Stimulated activated naive CD8-positive, alpha-beta T cell treated with anti-CD3 and anti-CD28 coated beads, Interleukin-15, Interleukin-2, amounts not matched to agents 100 U/mL and 50 U/mL, for 24 hours (primary cell): Measurements from ENCODE around the gene LMOD3.

Experiments
- ATAC-seq: fragments of 150-1000 bp; cut with Tn5 transposase; one replicate; pipeline ENCODE4 v1.10.0; 2021
- DNase-seq: peaks from one replicate; pipeline ENCODE4 v3.0.0; 2021

The LMOD3 gene

DNA sequence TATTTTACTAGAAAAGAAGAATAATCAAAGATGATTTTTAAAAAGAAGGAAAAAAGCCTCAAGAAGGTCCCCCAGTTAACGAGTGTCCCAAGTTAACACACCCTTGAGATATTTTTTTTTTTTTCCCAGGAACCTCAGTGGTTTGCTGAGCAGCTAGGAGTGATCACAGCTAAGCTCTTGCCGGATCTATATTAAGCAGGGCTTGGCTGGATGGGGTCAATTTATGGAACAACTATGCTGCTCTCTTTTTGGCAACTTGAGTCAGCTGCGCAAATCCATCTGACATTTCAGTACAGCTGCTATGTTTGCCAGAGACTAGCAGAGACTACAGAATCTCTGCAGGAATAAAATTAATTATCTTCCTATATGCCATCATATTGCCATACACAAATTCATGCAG, at the start of gene LMOD3:
TSS of gene LMOD3 (minus strand) at position 193 of the 400 bp plus-strand sequence. CDS start 209 bp downstream, outside the sequence.
- ATAC-seq (no peak), DNase-seq (no peak)

DNA sequence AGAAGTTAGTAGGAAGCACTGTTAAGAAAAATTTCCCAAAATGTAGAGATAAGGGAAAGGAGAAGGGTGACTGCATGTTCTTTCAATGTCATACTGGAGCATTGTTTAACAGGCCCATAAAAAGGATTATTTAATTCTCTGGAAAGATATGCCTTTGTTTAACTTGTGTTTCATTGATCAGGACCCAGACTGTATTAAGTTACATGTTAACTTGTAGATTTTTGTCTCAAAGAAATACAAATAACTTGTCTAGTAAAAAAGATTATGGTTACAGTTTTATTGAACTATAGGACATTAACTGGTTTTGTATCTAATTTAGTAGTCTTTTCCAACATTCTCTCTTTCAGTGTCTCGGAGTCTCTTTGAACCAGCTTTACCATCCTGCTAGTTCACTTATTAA, 49.7 kb upstream of the LMOD3 start:
- ATAC-seq (no peak), DNase-seq (no peak)

DNA sequence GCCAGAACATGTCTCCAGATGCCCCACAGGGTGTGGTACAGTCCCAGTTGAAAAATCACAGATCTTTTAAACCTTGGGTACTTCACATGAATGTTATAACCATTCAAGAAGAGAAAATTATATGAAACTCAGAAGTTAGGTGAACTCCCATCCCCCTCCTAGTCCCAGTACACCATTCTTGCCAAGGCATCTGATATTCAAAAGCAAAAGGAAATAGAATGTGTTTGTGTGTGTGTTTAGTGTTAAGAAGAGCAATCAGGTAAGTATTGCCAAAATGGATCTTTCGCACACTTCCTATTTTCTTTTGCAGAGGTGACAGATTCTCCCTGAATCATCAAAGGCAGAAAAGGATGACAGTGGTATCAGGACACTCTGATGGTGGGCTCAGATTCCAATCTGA, 44.1 kb upstream of the LMOD3 start:
- ATAC-seq (no peak), DNase-seq (no peak)

DNA sequence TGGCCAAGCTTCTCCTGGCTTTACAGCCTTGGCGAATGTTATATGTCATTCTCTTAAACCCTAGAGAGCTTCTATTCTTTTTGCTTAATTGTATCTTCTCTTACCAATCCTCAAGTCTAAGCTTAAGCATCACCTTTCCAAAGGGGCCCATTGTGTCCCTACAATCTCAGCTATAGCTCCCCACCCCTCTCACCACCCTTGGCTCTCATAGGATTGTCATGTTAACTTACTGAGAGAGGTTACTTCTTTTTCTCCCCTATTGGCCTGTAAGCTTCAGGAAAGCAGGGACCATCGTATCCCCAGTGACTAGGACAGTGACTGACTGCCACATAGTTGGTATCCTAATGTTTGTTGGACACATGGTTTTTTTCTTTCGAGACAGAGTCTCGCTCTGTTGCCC, 43.3 kb upstream of the LMOD3 start:
- DNase-seq (no peak), ATAC-seq (no peak)

DNA sequence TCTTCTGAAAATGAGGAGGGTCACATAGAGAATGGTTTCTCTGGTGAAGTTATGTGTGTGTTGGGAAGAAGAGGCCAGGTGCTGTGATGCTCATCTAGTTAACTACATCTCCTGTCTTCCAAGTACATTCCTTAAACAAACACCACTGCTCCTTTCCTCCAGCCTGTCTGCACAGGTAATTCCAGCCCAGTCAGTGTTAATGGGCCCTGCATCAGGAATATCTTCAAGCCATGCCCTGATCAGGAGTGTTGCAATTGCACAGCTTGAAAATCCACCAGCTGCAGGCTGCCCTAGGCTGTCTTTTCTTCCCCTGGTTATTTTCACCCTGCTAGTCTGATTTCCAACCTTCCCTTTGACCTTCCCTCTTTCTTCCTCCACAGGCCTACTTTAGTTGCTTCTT, 41.9 kb upstream of the LMOD3 start:
- DNase-seq = no peak
- ATAC-seq = no peak

DNA sequence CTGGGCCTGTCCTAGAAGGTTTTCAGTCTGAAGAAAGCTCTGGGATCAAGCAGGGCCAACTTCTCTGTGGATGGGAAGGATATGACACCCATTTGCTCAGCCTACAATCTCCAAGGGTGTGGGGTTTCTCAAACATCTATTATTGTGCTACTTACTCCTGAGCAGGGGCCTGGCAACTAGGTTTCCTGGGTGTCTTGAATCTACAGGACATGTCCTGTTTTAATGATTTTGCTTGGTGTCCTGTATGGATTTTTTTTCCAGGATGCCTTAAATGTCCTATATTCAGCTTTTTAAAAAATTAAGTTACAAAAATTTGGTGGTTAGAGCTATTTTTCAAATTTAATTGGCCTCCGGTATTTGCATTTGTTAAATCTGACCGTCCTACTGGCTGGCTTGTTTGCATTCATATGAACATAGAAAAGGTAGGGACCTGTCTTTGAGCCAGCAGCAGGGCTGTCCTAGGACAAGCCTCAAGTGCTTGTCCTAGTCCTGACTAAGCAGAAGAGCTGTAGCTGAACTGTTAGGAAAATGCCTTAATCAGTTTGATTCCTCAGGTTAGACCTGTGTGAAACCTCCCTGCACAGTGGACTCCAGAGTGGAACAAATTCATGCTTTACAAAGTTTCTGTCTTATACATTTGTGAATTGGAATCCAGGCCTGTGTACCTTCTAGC, 40.0 kb upstream of the LMOD3 start:
- no peak for ATAC-seq
- DNase-seq = no peak

DNA sequence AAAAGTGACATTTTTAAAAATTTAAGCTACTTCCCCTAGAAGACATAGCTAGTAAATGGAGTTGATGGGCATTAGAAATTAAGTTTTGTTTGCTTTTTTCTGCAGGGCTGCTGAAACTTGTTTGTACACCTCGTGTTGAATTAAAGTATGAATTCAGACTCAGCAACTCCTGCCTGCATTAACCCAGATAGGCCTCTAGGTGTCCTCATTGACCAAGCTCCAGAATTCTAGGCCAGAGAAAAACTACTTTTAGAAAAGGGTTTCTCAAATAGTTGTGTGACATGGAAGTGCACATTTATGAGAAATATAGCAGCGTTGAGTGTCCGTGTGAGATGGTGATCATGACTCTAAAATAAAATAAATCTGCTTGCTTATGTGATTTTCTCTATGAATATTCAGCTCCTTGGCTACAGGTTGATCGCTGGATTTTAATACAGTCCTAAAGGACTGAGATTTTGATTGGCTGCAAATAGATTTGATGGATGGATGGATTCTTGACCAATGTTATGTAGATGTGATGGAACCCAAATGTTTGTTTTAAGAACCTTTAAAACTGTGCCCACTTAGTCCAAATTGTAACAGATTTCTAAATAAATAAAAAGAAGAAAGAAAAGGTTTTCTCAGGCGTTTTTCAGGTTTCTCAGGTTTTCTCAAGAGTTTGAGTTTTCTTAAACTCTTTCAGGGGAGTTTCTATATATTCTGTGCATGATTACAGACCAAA, 39.4 kb upstream of the LMOD3 start:
- ATAC-seq (no peak), DNase-seq (peak; percentile 17)

DNA sequence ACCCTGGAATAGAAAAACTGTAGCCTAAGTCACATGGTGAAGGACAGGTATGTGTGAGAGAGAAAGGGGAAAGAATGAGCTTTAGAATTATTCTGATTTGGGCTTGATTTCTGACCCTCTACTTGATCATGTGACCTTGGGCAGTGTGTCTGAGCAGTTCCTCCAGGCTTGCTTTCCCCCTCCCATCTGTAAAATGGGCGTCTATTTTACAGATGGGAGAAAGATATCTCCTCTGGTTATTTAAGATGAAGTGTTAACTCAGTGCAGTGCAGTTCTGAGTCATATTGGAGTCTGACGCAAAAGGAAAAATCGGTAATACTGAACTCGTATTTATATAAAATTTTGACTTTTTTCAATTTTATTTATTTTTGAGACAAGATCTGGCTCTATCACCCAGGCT, 38.1 kb upstream of the LMOD3 start:
- peak; percentile 42 for ATAC-seq

DNA sequence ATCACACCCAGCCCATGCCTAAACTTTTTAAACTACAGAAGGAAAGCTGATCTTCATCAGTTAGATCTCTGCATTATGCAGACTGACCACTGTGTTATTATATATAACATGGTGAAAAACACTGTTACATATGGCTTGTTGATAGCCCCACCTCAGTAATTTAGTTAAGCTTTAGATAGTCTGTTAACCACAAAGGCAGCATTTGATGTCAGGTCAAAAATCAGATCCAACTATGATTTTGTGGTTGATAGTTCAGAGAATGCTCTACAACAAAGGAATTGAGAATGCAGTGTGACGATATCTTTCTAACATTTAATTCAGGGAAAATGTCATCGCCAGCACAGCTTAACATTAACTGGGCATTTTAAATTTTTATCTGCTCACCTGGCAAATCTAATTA, 37.7 kb upstream of the LMOD3 start:
- peak; percentile 60 for ATAC-seq
- DNase-seq = no peak

More for the DNA sequence above, 38.1 kb upstream of the LMOD3 start:
- no peak for DNase-seq

DNA sequence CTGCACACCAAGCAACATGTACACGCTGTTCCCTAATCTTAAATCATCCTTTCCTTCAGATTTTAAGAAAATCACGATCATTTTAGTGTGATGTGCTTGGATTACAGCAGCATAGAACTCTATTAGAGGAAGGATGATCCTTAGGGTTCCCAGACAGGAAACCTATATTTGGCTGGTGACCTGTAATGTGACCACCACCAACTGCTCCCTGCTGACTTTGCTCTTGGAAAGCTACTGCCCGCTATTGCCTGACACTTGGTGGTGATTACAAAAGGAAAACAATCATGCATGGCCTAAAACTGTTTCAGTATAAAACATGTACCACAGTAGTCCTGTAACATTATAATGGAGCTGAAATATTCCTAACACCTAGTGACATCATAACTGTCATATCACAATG, 27.2 kb upstream of the LMOD3 start:
- ATAC-seq = no peak

DNA sequence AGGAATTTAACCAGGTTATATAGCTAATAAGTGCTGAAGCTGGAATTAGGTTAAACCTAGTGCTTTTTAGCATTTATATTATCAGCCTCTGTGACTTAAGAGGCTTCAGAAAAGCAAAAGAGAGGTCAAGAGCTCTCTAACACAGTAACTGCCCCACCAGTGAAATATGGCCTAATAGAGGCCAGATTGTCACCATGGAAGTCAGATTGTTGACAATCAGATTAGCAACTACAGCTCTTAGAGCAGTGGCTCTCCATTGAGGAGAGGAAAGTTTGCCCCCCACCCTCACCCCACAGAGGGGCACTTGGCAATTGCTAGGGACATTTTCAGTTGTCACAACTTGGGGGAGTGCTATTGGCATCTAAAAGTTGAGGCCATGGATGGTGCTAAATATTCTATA, 23.3 kb upstream of the LMOD3 start:
- ATAC-seq (no peak), DNase-seq (no peak)

More for the DNA sequence above, 27.2 kb upstream of the LMOD3 start:
- no peak for DNase-seq

DNA sequence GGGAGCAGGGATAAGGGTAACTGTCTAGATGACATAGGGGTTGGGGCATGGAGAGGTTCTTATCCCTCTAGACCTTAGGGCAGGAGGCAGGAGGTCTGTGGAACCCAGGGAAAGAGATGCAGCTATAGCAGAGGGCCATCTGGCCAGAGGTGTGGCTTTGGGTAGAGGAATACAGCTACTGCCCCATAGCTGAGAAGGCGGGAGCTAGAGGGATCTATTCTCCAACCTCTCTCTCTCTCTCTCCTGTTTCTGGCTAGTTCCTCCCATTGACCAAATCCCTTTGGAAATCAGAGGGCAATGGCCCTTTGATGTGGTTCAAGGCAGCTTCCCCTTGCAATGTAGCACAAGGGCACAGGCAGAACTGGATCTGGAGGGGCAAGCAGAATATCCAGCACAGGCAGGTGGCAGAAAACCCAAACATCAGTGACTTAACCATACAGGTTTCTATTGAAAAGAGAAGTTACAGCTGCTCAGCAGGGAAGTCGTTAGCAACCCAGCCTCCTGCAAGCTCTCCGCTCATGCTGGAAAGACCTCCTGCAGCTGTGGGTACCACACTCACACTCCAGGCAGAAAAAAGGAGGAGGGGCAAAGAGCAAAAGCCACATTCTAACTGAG, 22.3 kb upstream of the LMOD3 start:
- DNase-seq = no peak
- ATAC-seq = no peak

DNA sequence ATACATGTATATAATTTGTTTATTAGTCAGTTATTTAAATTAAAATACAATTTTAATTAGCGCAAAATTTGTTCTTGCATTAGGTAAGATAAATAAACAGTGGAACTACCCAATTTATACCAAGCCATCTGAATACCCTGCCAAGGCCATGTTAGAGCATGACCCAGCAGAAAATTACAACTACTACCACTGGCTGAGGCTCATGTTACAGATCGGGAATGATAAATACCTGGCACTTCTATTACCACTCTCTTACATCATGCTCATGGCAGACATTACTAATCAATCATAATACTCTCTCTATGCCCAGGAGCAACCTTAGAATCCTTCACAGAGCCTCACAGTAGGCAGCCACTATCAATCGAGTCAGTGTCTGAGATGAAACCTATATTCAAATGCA, 21.2 kb upstream of the LMOD3 start:
- no peak for DNase-seq

DNA sequence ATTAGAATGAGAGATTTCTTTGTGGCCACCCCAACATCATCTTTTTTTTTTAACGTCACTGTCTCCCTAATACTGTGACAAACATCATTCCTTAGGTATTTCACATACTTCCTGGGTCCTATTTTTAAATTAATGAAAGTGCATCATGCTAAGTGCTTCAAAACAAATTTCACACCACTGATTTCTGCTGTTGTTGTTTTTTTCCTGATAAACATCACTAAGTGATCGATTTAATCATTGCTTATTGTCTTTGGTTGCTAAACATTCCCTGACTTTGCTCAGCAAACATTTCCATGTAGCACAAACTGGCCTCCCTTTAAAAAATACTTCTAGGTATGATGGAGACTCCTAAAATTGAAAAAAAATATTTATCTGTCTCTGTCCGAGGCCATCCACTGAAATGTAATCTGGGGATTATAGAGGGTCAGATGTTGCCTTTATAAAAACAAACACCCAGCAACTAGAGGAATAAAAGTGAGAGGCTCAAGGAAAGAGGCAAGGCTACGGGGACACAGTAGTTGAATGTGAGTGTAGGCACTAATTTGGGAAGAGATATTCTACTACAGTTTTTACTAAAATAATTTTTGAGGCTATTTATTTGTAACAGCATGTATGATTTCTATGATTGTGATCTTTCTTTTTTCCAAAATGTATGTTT, 20.5 kb upstream of the LMOD3 start:
- ATAC-seq (no peak), DNase-seq (no peak)

More for the DNA sequence above, 21.2 kb upstream of the LMOD3 start:
- no peak for ATAC-seq

DNA sequence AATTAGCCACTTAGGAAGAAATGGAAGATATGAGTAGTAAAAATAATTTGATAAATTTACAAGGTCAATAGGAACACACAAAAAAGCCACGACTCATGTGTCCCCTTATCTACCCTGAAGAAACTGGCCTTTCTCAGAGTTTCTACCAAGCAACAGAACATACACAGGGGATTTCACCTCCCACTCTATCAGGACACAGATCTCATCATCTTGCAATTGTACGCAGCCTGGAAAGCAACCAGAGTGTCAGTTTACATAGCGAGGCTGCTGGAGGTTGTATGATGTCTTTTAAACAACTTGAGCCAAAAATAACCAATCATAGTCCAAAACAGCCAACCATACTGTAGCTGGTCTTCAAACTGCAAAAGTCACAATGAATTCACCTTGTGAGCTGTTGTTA, 19.7 kb upstream of the LMOD3 start:
- no peak for DNase-seq
- no peak for ATAC-seq

DNA sequence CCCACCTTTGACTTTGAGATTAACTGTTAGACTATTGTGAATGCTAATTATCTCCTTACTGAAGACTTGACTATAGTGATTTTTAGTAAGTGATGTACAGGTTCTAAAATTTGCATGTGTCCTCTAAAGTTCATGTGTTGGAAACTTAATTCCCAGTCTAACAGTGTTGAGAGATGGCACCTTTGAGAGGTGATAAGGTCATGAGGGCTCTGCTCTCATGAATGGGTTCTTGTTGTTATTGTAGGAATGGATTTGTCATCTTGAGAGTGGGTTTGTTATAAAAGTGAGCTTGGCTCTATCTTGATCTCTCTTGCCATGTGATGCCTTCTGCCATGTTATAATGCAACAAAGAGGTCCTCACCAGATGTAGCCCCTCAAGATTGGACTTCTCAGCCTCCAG, 18.9 kb upstream of the LMOD3 start:
- ATAC-seq (peak; percentile 57), DNase-seq (no peak)

DNA sequence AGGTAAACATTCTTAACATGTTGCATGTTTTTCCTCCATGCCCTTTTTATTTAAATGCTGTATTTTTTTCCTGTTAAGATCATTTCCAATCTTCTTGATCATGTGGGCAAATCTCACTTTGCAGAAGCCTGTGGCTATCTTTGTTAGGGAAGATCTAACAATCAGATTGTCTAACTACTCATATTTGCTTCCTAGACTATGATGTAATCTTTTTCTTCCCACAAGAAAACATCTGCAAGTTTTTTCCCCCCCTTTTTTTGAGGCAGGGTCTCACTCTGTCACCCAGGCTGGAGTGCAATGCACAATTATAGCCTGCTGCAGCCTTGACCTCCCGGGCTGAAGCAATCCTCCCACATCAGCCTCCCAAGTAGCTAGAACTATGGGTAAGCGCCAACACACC, 15.0 kb upstream of the LMOD3 start:
- DNase-seq (no peak), ATAC-seq (no peak)

DNA sequence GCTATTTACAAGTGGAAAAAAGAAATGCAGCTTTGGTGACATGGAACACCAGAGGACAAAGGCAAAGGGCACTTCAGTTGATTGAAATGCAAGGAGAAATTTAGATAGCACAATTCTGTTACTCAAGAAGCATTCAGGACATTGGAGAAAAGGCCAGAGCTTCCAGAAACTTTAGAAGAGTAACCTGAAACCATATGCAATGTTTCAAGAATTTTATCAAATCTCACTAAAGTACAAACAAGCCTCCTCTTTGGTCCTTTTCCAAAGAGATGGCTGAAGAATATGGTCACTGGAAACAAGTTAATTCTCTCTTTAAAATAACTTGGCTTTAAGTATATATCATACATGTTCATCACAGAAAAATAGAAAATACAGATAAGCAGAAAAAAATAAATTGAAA, 14.6 kb upstream of the LMOD3 start:
- ATAC-seq = no peak
- DNase-seq = no peak

DNA sequence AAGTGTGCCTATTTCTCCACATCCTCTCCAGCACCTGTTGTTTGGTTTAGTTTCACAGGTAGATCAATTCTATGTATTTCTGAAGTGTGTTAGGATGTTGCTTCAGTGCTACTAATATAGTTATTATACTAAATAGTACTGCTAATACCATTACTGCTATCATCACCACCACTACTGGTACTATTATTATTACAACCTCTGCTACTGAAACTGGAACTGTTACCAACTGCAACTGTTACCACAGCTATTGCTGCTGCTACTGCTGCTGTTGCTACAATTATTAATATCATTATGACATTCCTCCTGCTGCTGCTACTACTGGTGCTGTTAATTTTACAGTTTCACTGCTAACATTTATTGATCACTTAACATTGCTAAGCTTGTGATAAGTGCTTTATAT, 8.3 kb upstream of the LMOD3 start:
- ATAC-seq (no peak), DNase-seq (no peak)

DNA sequence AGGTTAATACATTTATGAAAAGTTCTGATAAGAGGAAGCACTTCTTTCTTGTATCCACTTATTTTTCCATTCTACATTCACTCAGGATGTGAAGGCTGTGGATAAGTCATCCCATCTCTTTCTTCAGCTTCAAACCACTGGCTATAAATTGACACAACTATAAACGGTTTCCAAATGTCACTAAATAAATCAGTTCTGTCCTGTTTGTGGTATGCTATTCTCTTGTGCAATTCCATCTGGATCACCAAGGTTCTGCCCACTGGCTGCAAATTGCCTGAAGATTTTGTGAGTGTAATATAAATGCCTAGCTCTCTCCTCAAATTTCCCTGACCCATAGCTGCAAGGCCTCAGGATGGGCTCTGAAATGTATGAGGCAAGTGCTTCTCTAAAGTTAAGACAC, 7.1 kb upstream of the LMOD3 start:
- ATAC-seq (no peak), DNase-seq (no peak)

DNA sequence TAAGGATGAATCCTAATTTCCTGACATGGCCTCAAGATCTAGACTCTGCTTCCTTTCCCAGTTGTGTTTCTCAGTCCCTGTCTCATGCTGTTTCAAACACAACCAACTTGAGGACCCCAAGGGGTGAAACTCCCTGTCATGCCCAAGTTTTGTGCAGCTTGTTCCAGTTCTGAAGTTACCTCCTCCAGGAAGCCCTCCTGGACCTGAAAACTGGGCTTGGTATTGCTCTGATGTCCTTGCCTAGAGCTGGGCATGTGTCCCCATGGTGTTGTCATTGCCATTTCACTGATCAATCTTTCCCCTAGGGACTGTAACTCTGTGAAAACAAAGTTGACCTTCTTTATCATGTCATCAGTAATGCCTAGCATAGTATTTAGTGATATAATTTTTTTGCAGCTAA, 6.1 kb upstream of the LMOD3 start:
- no peak for DNase-seq
- ATAC-seq = no peak

DNA sequence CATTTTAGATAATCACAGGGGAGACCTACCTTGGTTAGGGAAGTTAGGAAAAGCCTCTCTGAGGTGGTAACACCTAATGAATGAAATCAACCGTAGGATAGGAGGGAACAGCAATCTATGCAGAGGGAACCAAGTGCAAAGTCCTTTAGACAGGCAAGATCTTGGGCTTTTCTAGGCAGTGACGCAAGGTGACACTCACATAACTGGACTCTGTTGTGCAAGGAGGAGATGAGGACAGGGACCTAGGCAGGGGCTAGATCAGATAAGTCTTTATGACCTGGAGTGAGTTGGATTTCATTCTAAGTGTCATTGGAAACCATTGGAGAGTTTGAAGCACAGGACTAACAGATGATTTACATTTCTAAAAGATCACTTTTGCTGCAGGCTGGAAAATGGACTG, 4.6 kb upstream of the LMOD3 start:
- DNase-seq = no peak
- ATAC-seq = no peak

DNA sequence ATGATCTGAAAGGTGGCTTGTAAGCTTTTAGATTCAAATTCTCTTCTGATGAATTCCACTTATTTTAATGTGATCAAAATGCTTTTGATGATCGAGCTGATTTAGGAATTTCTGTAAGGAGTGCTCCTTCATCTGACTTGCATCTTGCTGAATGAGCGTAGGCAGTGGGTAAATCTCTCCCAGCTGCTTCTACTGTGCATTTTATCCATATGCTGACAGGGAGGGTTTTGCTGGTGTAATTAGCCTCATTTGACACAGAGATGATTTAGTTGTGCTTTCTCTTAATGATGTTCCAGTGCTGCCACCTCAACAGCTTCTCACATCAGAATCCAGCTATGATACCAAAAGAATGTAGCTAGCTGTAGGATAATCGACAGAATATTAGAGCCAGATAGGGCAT, 3.8 kb upstream of the LMOD3 start:
- ATAC-seq = no peak
- DNase-seq = no peak
